Stimulated activated CD8-positive, alpha-beta memory T cell treated with anti-CD3 and anti-CD28 coated beads, Interleukin-15, amount 100 ng/mL, for 48 hours (primary cell): ENCODE results near the gene RMND5B.
A peak's percentile ranks its signal among the peaks of the same experiment; 100 is the strongest.
"Not testable (repeated sequence)": the region's sequence is repeated elsewhere in the genome, so short reads cannot be mapped to it uniquely, and the experiment has no call there.

Source experiments
- DNase-seq, 2 donors: peaks; one replicate each; pipeline ENCODE4 v3.0.0-alpha.2; 2020; ENCODE audit warnings: low read depth in 2 of 2

RMND5B gene

DNA sequence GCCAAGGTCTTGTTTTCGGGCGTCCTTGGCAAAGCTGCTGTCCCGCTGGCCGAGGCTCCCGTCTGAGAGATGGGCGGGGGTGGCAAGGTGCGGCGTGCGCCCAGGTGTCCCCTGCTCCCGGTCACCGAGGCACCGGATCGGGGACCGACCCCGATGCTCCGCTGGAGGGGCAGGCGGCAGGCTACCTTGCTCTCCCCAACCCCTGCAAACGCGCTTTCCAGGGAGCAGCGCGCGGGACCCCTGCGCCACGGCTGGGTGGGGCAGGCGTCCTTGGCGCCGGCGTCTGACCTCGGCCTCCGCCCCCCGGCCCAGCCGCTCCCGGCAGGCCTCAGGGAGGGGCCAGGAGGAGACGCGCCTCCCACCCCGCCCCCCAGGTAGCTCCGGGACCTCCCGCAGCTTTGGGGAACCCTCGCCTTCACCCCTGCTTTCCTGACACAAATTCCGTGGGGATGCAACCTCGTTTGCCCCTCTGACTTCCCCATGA, 16.9 kb upstream of the RMND5B start:
- peak in 1 of 2 donors; percentile 15 for DNase-seq

DNA sequence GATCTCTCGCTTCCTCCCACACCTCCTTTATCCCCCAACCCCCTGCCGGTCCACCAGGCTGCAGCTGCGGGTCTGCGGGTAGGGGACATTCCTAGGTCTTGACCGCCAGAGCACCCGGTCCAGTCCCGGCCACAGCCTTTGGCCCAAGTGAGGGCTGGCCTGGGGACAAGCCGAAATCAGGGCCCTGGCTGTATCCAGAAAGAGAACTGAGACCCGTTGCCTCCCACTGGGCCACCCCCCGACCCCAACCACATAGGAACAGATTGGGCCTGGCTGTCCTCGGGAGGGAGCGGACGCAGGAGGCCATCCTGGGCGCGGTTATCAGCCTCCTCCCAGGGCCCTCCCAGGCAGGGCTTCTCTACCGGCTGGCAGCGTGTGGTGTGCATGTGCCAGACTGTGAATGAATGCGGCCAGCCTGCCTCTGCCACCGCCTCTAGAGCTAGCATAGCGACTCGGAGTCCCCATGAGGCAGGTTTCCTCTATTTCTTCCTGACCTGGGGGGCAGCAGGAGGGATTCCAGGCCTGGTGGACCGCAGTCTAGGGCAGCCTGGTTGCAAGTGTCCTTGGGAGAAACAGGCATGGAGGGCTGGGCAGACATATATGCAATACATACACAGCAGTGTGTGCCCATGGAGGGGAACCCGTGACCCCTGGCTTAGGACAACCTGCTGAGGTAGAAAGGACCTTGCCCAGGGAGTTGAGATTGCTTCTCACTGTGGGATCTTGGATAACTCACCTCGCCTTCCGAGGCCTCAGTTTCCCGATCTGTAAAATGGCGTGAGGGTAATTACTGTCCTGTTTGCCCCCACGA, 16.3 kb upstream of the RMND5B start:
- peak in 1 of 2 donors; percentile 16 for DNase-seq

DNA sequence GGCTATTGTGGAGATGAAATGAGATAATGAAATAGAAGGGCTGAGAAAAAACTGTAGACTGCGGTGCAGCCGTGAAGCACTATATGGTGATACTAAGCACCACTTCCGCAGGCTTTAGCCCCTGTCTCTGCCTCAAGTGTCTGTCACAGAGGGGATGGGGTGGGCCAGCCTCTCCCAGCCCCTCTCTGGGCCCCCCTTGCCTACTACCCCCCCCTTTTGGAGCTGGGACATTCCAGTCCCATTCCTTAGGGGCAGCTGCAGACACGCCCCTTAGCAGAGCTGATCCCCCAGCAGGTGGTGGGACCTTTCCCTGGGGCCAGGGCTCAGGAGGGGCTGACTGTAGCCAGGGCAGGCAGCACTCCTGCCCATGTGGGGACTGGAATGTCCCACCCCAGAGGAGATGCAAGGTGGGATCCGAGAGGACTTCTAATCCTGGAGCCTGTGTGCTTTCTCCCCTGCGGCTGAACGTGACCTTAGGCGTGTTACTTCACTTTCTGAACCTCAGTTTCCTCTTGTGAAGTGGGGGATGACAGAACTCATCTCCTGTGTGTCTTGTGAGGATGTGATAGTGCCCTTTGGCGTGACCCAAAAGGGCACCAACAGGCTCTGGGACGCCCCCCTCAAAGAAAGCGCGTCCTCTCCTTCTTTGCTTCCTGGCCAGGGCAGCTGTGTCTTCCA, 15.5 kb upstream of the RMND5B start:
- DNase-seq: no peak

DNA sequence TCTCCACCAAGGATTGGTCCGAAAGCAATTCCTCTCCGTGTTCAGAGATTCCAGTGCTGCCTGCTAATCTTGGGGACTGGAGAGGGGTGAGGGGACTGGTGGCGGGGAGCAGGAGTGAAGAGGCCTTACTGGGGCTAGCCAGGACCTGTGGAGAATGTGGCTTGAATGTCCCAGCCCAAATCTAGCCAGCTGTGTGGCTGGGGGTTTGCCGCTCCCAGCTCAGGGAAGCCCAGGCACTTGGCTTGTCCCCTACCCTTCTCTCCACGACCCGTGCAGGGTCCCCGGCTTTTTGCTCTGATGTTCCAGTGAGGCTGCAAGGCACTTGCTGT, 15.0 kb upstream of the RMND5B start:
- DNase-seq: no peak

DNA sequence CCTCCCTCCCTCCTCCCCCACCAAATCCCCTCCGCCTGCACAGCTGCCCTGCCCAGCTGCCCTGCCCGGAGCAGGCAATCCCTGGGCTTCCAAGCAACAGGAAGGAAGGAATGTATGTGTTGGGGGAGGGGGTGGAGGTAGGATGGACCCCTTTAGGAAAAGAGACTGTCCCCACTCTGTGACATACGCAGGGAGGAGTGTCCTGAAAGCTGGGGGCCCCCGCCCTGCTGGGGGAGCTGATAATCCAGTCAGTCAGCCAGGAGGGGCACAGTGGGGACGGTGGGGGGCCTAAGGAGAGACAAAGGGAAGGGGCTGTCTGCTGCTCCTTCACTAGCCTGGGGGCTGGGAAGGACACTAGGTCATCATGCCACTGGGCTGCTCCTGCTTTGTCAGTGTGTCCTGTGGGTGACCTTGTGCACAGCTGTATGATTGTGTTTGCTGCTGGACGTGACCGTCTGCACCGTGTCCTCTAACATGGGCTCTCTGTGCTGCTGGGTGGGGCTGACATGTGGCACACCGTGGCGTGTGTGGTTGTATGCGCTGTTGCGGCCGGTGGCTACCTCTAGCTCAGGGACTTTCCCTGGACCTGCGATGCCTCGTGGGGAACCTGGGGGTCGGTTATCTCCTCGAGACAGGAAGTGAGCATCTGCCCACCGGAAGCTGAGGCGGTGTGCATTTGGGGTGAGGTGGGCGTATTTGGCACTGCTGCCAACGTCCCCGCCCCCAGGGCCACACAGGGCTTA, 14.5 kb upstream of the RMND5B start:
- DNase-seq: peak; percentile 70 to 80

DNA sequence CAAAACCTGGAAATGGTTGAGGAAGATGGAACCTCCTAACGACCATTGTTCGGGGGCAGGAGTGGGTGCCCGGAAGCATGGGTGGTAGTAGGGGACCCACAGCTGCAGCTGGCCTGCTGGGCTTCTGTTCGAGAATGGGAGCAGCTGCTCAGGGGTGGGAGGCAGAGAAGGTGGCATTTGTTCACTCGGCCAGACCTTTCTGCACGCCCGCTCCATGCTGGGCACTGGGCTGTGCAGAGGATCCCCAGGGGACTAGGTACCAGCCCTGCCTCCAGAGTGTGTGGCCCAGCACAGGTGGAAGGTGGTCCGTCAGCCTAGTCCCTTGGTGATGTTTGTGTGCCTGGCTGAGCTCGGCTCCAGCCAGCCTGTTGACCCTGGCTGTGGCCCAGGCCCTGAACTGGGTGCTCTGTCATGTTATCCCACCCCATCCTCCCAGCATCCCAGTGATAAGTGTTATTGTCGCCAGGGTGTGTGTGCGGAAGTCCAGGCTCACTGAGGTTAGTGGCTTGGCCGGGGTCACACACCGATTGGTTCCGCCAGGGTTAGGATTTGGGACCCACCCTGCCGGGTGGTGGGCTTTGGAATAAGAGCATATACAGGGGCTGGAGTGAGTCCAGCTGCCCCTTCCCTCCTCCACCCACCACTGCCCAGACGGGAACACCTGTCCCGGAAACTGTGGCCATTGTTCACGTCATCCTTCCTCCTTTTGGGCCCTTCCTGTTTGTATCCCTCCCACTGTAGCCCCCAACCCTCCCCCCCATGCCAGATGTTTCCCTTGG, 12.7 kb upstream of the RMND5B start:
- DNase-seq: no peak

DNA sequence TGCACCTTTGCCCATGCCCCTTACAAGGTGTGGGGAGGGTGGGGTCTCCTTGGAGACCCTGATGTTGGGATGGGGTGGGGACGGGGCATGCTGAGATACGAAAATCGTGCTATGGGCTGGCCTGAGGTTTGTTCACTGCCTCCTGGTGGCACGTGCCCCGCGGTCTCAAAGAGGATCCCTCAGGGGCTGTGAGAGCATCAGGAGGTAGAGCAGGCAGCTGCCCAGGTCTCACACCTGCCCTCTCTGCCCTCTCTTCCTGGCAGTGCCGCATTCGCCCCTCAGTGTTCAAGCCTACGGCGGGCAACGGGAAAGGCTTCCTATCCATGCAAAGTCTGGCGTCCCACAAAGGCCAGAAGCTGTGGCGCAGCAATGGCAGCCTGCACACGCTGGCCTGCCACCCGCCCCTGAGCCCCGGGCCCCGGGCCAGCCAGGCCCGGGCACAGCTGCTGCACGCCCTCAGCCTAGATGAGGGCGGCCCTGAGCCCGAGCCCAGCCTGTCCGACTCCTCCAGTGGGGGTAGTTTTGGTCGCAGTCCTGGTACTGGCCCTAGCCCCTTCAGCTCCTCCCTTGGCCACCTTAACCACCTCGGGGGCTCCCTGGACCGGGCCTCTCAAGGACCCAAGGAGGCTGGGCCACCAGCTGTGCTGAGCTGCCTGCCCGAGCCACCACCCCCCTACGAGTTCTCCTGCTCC, 10.8 kb upstream of the RMND5B start:
- DNase-seq: no peak

DNA sequence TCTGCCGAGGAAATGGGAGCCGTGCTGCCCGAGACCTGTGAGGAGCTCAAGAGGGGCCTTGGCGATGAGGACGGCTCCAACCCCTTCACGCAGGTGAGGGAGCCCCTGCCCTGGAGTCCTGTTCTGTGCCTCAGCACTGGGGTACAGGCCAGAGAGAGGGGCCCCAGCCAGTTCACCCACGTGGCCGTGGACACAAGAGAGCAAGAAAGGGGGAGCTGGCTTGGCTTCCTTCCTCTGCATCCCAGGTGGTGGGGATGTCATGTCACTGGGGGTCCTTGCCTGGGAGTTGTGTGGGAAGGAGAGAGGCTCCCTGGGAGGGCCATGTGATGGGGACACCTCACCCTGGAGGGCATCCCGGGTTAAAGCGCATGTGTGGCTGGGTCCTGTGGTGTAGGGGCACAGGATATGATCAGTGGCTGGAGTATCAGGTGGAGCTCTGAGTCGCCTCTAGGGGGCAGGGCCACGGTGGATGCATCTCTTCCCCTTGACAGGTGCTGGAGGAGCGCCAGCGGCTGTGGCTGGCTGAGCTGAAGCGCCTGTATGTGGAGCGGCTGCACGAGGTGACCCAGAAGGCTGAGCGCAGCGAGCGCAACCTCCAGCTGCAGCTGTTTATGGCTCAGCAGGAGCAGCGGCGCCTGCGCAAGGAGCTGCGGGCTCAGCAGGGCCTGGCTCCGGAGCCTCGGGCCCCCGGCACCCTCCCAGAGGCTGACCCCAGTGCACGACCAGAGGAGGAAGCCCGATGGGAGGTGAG, 10.0 kb upstream of the RMND5B start:
- DNase-seq: peak; percentile 68 to 72

DNA sequence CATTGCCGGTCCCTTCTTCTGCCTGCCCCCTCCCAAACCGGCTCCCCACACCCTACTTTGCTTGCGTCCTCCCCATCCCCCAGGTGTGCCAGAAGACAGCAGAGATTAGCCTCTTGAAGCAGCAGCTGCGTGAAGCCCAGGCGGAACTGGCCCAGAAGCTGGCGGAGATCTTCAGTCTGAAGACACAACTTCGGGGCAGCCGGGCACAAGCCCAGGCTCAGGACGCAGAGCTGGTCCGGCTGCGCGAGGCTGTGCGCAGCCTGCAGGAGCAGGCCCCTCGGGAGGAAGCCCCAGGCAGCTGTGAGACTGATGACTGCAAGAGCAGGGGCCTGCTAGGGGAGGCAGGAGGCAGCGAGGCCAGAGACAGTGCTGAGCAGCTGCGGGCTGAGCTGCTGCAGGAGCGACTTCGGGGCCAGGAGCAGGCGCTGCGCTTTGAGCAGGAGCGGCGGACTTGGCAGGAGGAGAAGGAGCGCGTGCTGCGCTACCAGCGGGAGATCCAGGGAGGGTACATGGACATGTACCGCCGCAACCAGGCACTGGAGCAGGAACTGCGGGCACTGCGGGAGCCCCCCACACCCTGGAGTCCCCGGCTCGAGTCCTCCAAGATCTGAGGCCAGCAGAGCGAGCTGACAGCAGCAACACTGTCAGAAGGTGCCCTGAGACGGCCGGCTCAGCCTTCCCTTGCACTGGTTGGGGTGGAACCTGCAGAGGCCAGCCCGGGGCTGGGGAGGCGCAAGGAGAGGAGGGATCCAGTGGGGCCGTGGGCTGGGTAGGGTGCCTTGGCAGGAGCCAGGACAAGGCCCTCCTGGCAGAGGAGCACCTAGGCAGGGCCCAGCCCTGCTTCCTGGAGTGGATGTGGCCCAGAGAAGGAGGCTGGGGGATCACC, 9.2 kb upstream of the RMND5B start:
- no peak for DNase-seq

DNA sequence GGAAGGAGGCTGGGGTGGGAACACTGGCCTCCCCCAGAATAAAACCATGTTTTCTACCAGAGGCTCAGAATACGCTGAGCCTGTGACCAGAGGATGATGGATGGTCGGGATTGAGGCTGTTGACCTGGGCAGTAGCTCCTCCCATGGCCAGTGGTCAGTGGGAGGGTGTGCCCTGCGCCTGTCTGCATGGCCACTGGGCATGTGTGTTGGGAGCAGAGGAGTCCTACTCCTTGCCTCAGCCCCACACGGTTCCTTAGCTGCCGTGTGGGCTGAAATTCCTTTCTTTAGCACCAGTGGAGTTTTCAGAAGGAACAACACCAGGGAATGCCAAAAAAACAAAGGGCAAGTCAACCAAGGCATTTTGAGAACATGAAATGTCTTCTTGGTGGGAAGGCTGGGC, 8.5 kb upstream of the RMND5B start:
- no peak for DNase-seq

DNA sequence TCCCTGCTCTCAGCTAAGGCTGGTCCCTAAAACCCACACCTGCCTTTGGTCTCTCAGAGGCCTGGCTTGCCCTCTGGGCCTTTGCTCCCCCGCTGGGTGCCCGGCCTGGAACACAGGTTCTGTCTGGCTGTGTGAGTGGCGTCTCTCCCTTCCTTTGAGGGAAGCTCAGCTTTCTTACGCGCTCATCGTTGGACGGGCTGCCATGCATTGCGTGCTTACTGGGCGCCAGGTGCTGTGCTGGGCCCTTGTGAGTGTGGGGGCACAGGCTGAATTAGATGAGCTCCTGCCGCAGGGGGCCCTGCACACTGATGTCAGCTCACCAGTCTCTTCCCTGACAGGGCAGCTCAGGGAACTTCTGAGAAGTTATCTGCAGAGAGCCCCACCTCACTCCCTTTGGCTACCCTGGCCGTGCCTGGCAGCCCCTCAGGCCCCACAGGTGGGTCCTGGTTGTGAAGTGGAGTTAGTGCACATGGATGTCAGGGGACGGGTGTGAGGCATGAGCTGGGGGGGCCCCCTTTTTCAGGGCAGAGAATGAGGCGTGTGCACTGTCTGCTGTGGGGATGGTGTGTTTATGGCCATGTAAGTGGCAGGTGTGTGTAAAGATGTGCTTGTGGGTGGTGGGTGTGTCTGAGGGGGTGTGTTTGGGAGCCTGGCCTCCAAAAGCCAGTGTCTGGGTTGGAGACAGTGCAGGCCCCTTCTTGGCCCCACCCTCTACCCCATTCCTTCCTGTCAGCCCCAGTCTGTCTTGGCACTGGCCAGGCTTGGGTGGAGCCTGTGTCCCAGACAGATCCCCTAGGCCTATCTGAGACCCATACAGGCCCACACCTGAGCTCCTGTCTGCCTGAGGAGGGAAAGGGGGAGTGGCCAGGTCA, 7.5 kb upstream of the RMND5B start:
- no peak for DNase-seq

DNA sequence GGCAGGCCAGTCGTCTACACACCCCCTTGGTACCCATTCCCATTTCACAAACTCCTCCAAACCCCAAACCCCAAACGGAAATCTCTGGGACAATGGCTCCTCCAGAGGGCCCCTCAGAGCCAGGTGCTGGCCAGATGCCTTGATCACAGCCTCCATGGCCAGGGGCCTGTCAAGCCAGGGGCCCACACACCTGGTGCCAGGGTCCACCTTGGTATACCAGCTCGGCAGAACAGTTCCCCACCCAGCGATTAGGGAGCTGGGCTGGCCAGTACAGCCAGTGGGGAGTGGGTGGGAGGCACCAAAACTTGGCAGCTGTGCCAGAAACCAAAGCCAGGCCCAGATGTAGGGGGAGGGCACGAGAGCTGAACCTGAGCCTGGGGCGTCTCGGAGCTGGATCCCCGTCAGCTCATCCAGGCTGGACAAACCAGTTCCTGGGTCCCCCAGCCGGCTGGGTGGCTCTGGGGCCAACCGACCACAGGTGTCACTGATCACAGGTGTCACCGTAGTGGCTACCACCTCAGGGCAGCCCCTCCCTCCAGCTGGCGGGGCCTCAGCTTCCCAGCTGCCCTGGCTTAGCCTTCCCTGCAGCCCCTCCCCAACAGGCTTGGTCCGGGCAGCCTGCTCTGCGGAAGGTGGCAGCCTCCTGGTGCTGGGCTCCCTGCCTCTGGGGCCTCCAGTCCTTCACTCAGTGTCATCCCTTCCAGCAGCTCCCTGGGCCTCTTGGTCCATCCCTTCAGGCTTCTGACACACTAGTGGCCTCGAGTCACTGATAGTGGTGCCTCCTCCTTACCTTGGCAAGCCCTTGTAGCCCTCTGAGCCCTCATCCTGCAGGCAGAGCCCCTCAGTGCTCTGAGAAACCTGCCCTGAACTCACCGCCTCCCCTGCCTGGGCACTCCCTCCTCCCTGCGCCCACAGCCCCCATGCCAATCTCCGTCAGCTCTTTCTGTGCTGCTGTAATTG, 6.6 kb upstream of the RMND5B start:
- no peak for DNase-seq

DNA sequence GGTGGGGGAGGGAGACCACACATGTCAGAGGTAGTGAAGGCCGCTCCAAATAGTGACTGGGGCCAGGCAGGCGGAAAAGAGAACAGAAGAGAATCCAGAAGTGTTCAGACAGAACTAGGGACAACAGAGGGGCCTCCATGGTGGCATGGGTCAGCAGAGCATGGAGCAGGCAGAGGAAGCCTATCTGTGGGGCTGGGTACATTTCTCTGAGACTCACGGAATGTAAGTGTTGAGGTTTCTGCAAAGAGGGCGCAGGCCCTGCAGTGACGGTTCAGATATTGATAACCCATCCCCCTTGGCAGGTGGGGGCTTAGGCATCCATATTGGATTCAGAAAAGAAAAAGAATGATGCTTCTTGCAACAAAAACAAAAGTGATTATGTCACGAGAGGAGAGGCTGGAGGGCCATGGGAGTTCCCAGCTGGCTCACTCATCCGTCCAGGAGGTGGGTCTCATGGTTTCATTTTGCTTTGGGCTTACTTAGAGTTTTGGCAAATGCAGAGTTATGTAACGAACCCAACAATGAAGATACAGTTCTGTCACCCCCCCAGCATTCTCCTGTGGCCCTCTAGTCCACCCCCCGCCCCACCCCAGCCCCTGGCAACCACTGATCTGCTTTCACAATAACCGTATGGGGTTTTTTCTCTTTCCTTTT, 5.4 kb upstream of the RMND5B start:
- no peak for DNase-seq

DNA sequence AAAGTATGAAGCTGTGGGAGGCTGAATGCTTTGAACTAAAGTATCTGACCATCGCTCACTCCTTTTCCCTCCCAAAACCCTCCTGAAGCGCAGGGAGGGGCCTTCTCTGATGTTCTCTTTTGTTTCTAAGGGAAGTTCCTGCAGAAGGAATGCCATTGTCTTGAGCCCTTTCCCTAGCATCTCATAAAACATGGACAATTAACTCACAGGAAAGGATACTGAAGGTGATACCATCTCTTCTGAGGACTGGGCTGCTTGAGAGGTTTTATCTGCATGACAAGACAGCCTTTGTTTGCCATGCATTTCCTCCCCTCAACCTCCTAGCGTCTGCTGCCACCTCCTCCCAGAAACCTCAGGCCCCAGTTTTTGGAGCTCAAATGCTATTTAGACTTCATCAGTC, 4.3 kb upstream of the RMND5B start:
- DNase-seq: no peak

DNA sequence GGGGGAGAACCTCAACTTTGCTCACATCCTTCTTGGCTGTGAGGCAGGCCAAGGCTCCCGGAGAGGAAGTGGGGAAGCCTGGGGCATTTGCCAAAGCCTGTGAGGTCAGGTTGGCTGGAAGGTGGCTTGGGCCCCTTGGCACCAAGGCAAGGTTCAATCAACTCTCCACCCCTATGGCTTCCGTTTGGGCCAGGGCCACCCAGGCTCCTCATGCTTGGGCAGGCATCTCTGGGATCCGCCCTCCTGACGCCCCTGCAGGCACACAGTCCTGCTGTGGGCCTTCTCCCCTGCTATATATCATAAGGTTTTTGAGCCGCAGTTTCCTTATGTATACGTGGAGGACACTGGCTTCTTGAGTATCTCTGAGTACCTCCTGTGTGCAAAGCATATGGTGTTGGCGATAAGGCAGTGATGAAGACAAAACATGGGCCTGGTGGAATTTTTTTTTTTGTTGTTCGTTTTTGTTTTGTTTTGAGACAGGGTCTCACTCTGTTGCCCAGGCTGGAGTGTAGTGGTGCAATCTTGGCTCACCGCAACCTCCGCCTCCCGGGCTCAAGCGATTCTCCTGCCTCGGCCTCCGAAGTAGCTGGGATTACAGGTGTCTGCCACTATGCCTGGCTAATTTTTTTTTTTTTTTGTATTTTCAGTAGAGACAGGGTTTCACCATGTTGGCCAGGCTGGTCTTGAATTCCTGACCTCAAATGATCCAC, 3.4 kb upstream of the RMND5B start:
- not testable (repeated sequence) for DNase-seq

DNA sequence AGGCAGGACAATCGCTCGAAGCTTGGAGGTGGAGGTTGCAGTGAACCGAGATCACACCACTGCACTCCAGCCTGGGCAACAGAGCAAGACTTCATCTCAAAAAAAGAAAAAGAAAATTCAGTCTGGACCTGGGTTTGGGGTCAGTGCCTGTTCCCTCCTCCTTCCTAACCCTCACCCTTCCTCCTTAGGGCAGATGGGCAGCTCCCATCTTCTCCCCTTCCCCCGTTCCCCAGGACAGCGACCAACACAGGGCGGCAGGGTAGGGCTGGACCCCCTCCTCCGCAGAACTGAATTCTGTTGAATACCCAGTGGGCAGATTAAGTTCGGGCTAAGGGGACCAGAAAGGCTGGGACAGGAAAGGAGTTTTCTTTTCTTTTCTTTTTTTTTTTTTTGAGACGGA, 1.5 kb upstream of the RMND5B start:
- DNase-seq: no peak
